HG02885 (cell line): ENCODE data around the gene BPIFB2.

Source experiments
- ATAC-seq: cut with Tn5 transposase; IDR thresholded peaks from one replicate; pipeline ENCODE4 v1.9.1; 2021; ENCODE audit warnings: mild to moderate bottlenecking; ENCODE audit not compliant: unreplicated experiment, poor library complexity

Gene BPIFB2

GRCh38 chr20:33062105-33062824 is 54.8 kb downstream of the BPIFB2 start:
- no peak for ATAC-seq

GRCh38 chr20:33062825-33063149 is 55.3 kb downstream of the BPIFB2 start:
- no peak for ATAC-seq

GRCh38 chr20:33063271-33063670 is 55.8 kb downstream of the BPIFB2 start:
- no peak for ATAC-seq

- no peak for ATAC-seq
Observed at GRCh38 chr20:33064572-33065287, 57.2 kb downstream of the BPIFB2 start.

- no peak for ATAC-seq
Observed at GRCh38 chr20:33065785-33066184, 58.3 kb downstream of the BPIFB2 start.

- no peak for ATAC-seq
Observed at GRCh38 chr20:33067806-33068205, 60.3 kb downstream of the BPIFB2 start.

GRCh38 chr20:33068251-33068939 is 60.9 kb downstream of the BPIFB2 start:
- no peak for ATAC-seq

- no peak for ATAC-seq
Observed at GRCh38 chr20:33069673-33070072, 62.2 kb downstream of the BPIFB2 start.

- ATAC-seq = no peak
Observed at GRCh38 chr20:33070111-33071053, 62.9 kb downstream of the BPIFB2 start.

- ATAC-seq = no peak
Observed at GRCh38 chr20:33071198-33071597, 63.7 kb downstream of the BPIFB2 start.

GRCh38 chr20:33072362-33072761 is 64.9 kb downstream of the BPIFB2 start:
- ATAC-seq = no peak

- ATAC-seq = no peak
Observed at GRCh38 chr20:33072813-33073212, 65.3 kb downstream of the BPIFB2 start.
